Measurements from ENCODE around the gene SH2B2.
"Not testable (repeated sequence)": the region's sequence is repeated elsewhere in the genome, so short reads cannot be mapped to it uniquely, and the experiment has no call there.

Gene SH2B2

DNA sequence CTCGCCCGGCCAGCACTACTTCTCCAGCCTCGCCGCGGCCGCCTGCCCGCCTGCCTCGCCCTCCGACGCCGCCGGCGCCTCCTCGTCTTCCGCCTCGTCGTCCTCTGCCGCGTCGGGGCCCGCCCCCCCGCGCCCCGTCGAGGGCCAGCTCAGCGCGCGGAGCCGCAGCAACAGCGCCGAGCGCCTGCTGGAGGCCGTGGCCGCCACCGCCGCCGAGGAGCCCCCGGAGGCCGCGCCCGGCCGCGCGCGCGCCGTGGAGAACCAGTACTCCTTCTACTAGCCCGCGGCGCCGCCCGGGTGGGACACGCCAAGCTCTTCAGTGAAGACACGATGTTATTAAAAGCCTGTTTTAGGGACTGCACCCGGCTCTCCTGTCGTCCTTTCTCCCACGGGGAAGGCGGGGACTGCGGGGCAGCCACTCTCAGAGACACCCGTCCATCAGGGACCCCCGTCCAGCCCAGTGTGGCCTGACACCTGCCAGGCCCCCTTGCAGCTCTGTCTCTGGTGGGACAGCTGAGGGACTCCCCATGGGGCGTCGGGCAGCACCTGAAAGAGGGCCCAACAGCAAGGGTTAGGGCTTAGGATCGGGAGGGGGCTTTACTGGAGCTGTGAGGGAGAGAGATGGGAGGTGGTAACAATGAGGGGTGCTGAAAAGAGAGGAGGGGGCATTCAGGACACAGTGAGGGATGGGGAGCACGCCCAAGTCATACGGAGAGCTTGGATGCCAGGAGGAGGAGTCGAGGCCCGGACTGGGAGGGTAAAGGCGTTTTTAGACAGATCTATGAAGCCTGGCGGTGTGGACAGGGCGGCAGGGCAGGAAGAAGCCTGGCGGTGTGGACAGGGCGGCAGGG is 34.9 kb downstream of the SH2B2 start:
- no peak overlapping the region for H3K27ac ChIP-seq

DNA sequence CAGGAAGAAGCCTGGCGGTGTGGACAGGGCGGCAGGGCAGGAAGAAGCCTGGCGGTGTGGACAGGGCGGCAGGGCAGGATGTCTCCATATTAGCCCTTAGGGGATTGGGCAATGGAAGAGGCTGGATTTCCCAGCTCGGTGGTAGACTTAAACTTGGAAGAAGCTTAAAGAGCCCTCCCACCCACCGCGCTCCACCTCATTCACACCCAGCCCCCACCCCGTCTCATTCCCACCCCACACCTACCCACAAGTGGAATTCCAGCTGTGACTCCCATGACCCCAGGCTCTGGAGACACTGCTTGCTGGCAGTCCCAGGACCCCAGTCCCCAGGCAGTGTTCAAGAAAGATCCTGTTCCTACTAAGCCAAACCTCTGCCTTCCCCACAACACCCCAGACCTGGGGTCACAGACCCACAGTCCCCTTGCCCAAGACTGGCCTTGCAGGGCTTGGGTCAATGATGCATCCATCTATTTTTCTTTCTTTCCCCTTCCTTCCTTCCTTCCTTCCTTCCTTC is 35.6 kb downstream of the SH2B2 start:
- TF ChIP-seq, protein P1, sequence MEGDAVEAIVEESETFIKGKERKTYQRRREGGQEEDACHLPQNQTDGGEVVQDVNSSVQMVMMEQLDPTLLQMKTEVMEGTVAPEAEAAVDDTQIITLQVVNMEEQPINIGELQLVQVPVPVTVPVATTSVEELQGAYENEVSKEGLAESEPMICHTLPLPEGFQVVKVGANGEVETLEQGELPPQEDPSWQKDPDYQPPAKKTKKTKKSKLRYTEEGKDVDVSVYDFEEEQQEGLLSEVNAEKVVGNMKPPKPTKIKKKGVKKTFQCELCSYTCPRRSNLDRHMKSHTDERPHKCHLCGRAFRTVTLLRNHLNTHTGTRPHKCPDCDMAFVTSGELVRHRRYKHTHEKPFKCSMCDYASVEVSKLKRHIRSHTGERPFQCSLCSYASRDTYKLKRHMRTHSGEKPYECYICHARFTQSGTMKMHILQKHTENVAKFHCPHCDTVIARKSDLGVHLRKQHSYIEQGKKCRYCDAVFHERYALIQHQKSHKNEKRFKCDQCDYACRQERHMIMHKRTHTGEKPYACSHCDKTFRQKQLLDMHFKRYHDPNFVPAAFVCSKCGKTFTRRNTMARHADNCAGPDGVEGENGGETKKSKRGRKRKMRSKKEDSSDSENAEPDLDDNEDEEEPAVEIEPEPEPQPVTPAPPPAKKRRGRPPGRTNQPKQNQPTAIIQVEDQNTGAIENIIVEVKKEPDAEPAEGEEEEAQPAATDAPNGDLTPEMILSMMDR (conservative IDR thresholded peaks at IDR 0.05): no peak
- H3K27ac ChIP-seq: no peak overlapping the region

More for the DNA sequence above, 34.9 kb downstream of the SH2B2 start:
- TF ChIP-seq, protein P1 (conservative IDR thresholded peaks at IDR 0.05): no peak

DNA sequence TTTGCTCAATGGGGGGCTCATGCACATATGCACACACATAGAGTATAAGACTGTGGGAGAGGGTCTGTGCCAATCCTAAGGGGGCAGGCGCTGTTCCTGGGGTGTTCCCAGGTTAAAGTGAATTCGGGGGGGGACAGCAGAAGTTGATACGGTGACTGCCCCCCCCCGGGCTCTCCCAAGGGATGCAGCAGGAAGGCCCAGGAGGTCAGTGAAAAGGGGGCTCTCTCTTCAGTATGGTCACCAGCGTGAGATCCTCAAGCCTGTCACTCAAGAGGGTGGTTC is 37.2 kb downstream of the SH2B2 start:
- TF ChIP-seq, protein P1 (conservative IDR thresholded peaks at IDR 0.05): no peak
- no peak overlapping the region for H3K27ac ChIP-seq

DNA sequence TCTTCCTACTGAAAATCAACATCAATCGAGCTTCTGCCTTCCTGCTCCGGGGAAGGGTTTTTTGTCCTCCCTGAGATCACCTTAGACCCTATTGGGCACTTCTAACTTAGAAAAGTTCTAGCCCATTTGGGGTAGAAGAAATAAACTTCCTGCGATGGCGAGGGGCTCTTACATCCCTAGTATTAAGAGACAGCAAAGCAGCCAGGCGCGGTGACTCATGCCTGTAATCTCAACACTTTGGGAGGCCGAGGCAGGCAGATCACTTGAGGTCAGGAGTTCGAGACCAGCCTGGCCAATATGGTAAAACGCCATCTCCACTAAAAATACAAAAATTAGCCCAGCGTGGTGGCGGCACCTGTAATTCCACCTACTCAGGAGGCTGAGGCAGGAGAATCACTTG is 38.4 kb downstream of the SH2B2 start:
- not testable (repeated sequence) for H3K27ac ChIP-seq

DNA sequence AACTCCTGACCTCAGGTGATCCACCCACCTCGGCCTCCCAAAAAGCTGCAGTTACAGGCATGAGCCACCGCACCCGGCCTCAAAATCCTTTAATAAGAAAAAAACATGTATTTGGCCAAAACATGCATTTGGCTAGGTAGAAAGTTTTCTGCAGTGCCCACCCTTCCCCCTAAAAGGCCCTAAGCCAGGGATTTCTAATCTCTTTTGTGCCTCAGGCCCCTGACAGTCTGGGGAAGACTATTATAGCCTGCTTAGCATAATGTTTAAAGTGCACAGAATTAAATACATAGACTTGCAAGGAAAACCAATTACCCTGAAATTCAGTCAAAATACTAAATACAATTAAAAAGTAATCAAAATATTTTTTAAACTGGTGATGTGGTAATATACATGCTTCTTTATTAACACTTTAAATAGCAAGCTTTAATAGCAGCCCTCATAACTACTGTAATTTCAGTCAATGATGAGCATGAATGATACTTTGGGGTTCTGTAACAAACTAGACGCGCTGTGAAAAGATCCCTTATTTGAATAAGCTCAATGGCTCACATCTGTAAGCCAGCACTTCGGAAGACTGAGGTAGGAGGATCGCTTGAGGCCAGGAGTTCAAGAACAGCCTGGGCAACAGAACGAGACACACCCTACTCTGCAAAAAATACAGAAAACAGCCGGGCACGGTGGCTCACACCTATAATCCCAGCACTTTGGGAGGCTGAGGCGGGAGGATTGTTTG is 39.7 kb downstream of the SH2B2 start:
- TF ChIP-seq, protein P1 (conservative IDR thresholded peaks at IDR 0.05): no peak
- H3K27ac ChIP-seq: no peak overlapping the region

DNA sequence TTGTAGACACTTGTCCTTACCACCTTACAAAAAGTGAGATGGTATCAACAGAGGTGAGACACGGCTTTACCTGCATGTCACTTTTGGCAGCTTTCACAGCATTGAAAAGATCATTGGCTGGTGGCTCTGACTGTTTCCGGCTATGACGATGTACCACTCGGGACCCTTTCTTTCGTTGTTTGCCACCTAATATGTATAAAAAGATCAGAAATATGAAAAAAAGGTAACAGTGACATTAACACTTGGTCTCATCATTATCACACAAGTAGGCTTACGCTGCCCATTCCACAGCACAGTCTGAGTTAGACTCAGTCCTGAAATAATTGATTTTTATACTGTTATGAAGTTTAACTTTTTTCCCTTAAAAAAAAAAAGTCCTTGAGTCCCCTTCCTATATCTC is 40.5 kb downstream of the SH2B2 start:
- not testable (repeated sequence) for H3K27ac ChIP-seq

DNA sequence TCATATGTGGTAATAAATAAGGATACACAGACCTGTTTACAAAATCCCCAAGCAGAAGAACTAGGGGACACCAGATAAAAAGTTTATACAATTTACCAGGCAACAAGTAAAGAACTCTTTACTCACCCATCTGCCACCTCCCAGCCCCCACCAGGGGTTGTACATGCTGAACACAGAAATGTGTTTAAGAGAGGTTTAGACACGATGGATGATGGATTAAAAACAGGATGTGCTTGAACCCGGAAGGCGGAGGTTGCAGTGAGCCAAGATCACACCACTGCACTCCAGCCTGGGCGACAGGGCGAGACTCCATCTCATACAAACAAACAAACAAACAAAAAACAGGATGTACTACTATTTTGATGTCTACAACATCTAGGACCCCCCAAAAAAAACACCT is 42.2 kb downstream of the SH2B2 start:
- H3K27ac ChIP-seq: not testable (repeated sequence)

DNA sequence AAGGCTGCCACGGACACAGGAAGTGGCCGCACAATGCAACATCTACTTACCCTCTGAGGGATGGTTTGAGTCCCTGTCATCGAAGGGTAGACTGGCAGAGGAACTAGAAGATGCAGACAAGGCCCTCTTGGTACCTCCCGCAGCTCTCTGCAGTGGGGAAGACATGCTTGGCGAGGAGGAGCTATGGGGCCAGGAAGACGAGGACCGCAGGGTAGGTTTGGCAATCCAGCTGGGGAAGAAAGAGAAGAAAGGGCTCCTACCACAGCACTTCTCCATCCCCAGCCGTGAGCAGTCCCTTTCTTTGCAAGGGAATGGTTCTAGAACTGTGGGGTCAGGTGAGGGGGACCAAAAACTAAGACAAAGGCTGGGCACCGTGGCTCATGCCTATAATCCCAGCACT is 42.7 kb downstream of the SH2B2 start:
- not testable (repeated sequence) for H3K27ac ChIP-seq

DNA sequence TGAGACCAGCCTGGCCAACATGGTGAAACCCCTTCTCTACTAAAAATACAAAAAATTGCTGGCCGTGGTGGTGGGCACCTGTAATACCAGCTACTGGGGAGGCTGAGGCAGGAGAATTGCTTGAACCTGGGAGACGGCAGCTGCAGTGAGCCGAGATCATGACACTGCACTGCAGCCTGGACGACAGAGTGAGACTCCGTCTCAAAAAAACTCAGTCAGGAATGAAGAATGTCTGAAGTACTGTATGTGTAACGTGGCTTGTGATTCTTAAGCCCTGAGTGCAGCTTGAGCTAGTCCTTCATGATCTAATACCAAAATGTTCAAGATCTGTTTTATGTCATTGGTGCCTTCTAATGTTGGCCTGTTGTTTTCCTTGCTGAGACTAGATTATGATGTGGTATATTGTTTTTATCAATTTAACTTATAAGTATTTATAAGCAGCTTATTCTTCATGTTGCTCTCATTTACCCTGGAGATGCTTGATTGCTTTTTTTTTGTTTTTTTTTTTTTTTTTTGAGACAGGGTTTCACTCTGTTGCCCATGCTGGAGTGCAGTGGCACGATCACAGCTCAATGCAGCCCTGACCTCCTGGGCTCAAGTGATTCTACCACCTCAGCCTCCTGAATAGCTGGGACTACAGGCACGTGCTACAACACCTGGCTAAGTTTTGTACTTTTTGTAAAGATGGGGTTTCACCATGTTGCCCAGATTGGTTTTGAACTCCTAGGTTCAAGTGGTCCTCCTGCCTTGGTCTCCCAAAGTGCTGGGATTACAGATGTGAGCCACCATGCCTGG is 44.2 kb downstream of the SH2B2 start:
- not testable (repeated sequence) for H3K27ac ChIP-seq

DNA sequence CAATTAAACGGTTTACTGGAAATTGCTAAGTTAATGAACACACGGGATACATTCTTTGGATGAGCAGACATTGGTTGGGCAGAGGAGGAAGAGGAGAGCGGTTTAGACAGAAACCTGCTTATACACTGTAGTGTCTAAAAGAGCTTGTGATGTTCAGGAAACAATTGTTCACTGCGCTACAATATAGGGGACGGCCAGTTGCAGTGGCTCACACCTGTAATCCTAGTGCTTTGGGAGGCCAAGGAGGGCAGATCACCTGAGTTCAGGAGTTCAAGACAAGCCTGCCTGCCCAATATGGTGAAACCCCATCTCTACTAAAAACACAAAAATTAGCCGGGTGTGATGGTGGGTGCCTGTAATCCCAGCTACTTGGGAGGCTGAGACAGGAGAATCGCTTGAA is 48.9 kb downstream of the SH2B2 start:
- not testable (repeated sequence) for H3K27ac ChIP-seq

DNA sequence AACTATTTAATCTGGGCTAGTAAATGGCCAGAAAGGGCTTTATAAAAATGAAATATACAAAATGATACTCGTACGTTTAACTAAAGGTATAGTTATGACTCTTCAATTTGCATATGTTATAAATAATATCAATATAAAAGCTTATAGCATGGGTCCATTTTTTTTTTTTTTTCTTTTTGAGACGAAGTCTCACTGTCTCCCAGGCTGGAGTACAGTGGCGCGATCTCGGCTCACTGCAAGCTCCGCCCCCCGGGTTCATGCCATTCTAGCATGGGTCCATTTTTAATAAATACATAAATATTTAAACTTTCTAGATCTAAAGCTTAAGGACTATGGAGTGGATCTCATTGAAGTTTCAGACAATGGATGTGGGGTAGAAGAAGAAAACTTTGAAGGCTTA is 50.3 kb downstream of the SH2B2 start:
- H3K27ac ChIP-seq: not testable (repeated sequence)

DNA sequence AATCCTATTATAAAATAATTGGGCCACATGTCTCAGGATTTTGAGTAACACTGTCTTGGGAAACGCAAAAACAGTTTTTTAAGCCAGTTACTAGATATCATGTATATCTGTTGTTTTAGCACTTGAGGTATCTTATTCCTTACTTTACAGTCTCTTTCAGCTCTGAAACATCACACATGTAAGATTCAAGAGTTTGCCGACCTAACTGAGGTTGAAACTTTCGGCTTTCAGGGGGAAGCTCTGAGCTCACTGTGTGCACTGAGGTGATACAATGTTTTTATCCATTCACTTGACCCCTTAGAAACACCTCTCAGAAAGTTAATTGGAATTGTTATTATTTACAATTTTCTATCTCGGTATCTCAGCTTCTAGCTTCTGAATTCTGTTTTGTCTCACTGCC is 50.8 kb downstream of the SH2B2 start:
- H3K27ac ChIP-seq: not testable (repeated sequence)

DNA sequence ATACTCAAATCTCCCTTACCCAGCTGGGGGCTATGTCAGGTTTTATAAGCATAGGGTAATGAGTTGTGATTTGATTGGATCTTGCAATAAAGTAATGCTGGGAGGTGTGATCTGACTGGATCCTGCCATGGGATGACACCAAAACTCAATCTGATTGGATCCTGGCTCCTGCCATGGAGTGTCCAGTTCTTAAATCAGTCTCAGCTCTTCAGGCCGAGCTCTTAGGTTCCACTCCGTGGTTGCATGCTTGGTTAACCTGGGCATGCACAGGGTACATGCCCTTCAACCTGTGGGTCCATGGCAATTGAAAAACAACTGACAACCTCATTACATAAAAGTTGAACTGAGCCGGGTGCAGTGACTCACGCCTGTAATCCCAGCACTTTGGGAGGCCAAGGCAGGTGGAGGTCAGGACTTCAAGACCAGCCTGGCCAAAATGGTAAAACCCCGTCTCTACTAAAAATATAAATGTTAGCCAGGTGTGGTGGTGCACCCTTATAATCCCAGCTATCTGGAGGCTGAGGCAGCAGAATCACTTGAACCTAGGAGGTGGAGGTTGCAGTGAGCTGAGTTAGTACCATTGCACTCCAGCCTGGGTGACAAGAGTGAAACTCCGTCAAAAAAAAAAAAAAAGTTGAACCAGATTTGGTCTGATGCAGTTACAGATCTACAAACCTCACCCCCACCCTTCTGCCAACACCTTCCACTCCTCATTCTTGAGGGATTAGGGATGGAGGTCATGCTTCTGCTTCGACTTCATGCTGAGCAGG is 54.1 kb downstream of the SH2B2 start:
- H3K27ac ChIP-seq: not testable (repeated sequence)

DNA sequence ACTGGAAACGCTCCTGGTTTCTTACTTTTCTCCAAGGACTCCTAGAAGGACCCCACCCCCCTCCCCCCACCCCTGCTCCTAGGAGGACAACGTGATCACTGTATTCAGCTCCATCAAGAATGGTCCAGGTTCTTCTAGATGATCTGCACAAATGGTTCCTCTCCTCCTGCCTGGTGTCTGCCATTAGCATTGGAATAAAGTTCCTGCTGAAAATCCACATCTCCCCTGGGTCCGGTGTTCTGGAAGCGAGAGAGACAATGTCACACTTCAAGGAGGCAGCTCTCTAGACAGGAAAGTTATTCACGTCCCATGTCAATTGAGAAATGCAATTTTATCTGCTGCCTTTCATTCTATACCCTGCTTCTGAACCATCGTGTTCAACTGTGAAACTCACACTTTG is 60.3 kb downstream of the SH2B2 start:
- H3K27ac ChIP-seq: not testable (repeated sequence)

DNA sequence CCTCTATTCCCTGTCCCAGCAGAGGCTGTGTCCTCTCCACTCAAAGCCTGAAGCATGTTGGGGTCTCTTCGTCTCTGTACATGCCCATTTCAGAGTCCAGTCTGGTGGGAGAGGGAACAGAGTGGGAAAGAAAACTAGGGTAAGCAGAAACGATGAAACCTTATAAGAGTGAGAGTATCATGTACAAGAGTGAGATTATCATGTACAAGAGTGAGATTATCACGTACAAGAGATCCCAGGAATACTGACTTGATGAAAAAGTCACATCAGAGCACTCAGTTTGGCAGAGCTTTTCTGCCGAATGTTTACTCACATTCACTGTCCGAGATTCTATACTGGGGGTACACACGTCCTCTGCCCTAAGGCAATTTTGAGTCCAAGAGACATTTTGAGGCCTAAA is 69.7 kb downstream of the SH2B2 start, which contains the start of gene SPDYE6:
SPDYE6 (minus strand) TSS at position 101 of the 400 bp plus-strand sequence. CDS start 421 bp downstream, outside the sequence.
- H3K27ac ChIP-seq: not testable (repeated sequence)

Measured in VCaP (cell line).